Panc1 (cell line): ENCODE results near the gene ZNF653. TPM values are rescaled to one million over a fixed set of nuclear protein-coding genes. Genes with fewer than 3 reads are reported as not detected.

Experiments used
- ATAC-seq: fragments of 200-7000 bp; cut with Tn5 transposase; 2 replicates; pipeline ENCODE4 v1.9.1; 2020; ENCODE audit warnings: mild to moderate bottlenecking, moderate library complexity
- BruUV-seq: library from RNA; stranded (reverse); fragments of 400-500 nt; replicated peaks from 2 replicates; lab custom pipeline; 2021; lab: Mats Ljungman, UMichigan
- CTCF ChIA-PET: fragments of 300-600 bp; sonication (Branson Sonifier 250); formaldehyde crosslinking; loops from one replicate; lab custom pipeline; 2022; ENCODE audit warnings: antibody characterized with exemption; lab: Charles Lee
- POLR2A ChIA-PET: fragments of 300-600 bp; sonication (Branson Sonifier 250); formaldehyde crosslinking; loops from one replicate; lab custom pipeline; 2022; ENCODE audit warnings: antibody characterized with exemption; lab: Charles Lee
- DNase-seq: peaks from one replicate; pipeline ENCODE4 v3.0.0-alpha.2; 2010; ENCODE audit warnings: low read depth, low spot score
- H3K27ac ChIP-seq: 2 replicates; pipeline ENCODE4 v1.5.1; 2011; ENCODE audit warnings: mild to moderate bottlenecking, low read length, inconsistent platforms
- H3K27me3 ChIP-seq: fragments of 200-500 bp; sonication (Bioruptor generic); 2 replicates; pipeline ENCODE4 v1.6.0; 2014; ENCODE audit warnings: low read length, inconsistent platforms; ENCODE audit not compliant: control insufficient read depth, insufficient read depth
- H3K36me3 ChIP-seq: fragments of 200-500 bp; sonication (Bioruptor generic); 2 replicates; pipeline ENCODE4 v1.5.1; 2014; ENCODE audit warnings: inconsistent platforms, mild to moderate bottlenecking, low read length, moderate library complexity; ENCODE audit not compliant: control insufficient read depth, insufficient read depth
- H3K4me1 ChIP-seq: 2 replicates; pipeline ENCODE4 v1.5.1; 2011; ENCODE audit warnings: inconsistent platforms, mild to moderate bottlenecking, low read length, moderate library complexity; ENCODE audit not compliant: control insufficient read depth, insufficient read depth
- H3K4me3 ChIP-seq, 2 experiments: 2 replicates each; pipeline ENCODE4 v1.5.1; 2011 to 2012; ENCODE audit warnings: low read depth in 2 of 2, low read length in 2 of 2, mild to moderate bottlenecking in 2 of 2, inconsistent platforms in 1 of 2, moderate library complexity in 1 of 2
- H3K9me3 ChIP-seq: fragments of 200-500 bp; sonication (Bioruptor generic); 2 replicates; pipeline ENCODE4 v1.5.1; 2014; ENCODE audit warnings: low read depth, mild to moderate bottlenecking, inconsistent platforms, low read length, moderate library complexity; ENCODE audit not compliant: control insufficient read depth, insufficient read depth
- POLR2AphosphoS5 ChIP-seq: IDR thresholded peaks from 2 replicates; pipeline ENCODE4 v1.6.1; 2012; ENCODE audit warnings: mild to moderate bottlenecking, low read depth, low read length, moderate library complexity
- SIN3A ChIP-seq: IDR thresholded peaks from 2 replicates; pipeline ENCODE4 v1.6.1; 2012; ENCODE audit warnings: low read depth, mild to moderate bottlenecking, low read length, moderate library complexity, borderline replicate concordance; ENCODE audit not compliant: insufficient read depth
- TCF7L2 ChIP-seq: IDR thresholded peaks from 2 replicates; pipeline ENCODE4 v1.6.1; 2011; ENCODE audit warnings: mild to moderate bottlenecking, low read depth, low read length, inconsistent platforms
- in situ Hi-C: cut with HindIII; loops from 2 replicates; pipeline ENCODE4 v1.10.0; 2016; ENCODE audit warnings: low sequenced_read_pairs, low pct_unique_long_range_greater_than_20kb
- intact Hi-C: fragments of 100-400 bp; cut with micrococcal nuclease; formaldehyde crosslinking; loops from one replicate; pipeline ENCODE4 v1.10.0; 2022; ENCODE audit not compliant: unreplicated experiment
- total RNA-seq: library from RNA; stranded (reverse); gene quantifications from one replicate; pipeline ENCODE4 v1.2.1, GENCODE V29; 2021; ENCODE audit not compliant: unreplicated experiment
- TF ChIP-seq, protein P1 (sequence below), 2 experiments: IDR thresholded peaks; 2 replicates each; pipeline ENCODE4 v1.6.1; 2011 to 2012; ENCODE audit warnings: low read depth in 2 of 2, control low read depth in 1 of 2, low read length in 1 of 2, mild to moderate bottlenecking in 1 of 2, moderate library complexity in 1 of 2; ENCODE audit not compliant: insufficient read depth in 1 of 2
- TF ChIP-seq, protein P2 (sequence below): fragments of 450-650 bp; IDR thresholded peaks from 2 replicates; pipeline ENCODE4 v1.5.1; 2017; ENCODE audit warnings: mild to moderate bottlenecking

The ZNF653 gene
- total RNA-seq, 1 experiment from 2014 or later = 10.4 TPM

DNA sequence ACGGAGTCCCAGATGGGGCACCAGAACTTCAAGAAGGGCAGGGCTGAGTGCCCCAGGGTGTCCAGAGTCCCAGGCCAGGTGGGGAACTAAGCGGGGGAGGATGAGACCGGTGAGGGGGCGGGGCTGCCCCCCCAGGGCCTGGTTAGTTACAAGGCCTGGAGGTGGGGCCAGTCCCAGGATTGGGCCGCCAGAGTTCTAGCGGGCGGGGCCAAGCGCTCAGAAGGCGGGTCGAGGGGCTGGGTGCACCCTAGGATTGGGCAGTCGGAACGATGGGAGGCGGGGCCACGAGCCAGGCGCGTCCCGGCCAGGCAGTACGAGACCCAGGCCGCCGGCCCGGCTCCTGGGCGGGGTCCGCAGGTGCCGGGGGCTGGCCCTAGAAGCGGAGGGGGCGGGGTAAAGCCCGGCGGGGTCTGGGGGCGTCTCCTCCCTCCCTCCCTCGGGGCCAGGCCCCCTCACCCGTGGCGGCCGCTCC is 571 bp downstream of the ZNF653 start:
- Histone ChIP-seq H3K27ac (peak overlapping the region; percentile 83), H3K9me3 (no peaks in the 10 kb centered on the region), H3K27me3 (no peaks in the 10 kb centered on the region), H3K36me3 (no peaks in the 10 kb centered on the region), H3K4me1 (peaks cover 3% of the 10 kb centered on the region; the same call in 1 of the 2 replicates), H3K4me3 (peak overlapping the region; percentile 58 to 81)
- DNase-seq (peak; percentile 57), ATAC-seq (peak; percentile 97)
- CTCF ChIA-PET = no interaction called here
- POLR2A ChIA-PET = no interaction called here
- in situ Hi-C loops = no loop called here
- TF ChIP-seq SIN3A = no peak
- TF ChIP-seq POLR2AphosphoS5 = no peak
- TF ChIP-seq, protein P1, sequence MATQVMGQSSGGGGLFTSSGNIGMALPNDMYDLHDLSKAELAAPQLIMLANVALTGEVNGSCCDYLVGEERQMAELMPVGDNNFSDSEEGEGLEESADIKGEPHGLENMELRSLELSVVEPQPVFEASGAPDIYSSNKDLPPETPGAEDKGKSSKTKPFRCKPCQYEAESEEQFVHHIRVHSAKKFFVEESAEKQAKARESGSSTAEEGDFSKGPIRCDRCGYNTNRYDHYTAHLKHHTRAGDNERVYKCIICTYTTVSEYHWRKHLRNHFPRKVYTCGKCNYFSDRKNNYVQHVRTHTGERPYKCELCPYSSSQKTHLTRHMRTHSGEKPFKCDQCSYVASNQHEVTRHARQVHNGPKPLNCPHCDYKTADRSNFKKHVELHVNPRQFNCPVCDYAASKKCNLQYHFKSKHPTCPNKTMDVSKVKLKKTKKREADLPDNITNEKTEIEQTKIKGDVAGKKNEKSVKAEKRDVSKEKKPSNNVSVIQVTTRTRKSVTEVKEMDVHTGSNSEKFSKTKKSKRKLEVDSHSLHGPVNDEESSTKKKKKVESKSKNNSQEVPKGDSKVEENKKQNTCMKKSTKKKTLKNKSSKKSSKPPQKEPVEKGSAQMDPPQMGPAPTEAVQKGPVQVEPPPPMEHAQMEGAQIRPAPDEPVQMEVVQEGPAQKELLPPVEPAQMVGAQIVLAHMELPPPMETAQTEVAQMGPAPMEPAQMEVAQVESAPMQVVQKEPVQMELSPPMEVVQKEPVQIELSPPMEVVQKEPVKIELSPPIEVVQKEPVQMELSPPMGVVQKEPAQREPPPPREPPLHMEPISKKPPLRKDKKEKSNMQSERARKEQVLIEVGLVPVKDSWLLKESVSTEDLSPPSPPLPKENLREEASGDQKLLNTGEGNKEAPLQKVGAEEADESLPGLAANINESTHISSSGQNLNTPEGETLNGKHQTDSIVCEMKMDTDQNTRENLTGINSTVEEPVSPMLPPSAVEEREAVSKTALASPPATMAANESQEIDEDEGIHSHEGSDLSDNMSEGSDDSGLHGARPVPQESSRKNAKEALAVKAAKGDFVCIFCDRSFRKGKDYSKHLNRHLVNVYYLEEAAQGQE (IDR thresholded peaks at IDR 0.05; ENCODE audit: insufficient read depth in 1 of 2, low read depth in 2 of 2, low read length in 1 of 2) = no peak
- TF ChIP-seq, protein P2, sequence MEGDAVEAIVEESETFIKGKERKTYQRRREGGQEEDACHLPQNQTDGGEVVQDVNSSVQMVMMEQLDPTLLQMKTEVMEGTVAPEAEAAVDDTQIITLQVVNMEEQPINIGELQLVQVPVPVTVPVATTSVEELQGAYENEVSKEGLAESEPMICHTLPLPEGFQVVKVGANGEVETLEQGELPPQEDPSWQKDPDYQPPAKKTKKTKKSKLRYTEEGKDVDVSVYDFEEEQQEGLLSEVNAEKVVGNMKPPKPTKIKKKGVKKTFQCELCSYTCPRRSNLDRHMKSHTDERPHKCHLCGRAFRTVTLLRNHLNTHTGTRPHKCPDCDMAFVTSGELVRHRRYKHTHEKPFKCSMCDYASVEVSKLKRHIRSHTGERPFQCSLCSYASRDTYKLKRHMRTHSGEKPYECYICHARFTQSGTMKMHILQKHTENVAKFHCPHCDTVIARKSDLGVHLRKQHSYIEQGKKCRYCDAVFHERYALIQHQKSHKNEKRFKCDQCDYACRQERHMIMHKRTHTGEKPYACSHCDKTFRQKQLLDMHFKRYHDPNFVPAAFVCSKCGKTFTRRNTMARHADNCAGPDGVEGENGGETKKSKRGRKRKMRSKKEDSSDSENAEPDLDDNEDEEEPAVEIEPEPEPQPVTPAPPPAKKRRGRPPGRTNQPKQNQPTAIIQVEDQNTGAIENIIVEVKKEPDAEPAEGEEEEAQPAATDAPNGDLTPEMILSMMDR = no peak
- TF ChIP-seq TCF7L2 = no peak
- intact Hi-C loops = no loop called here
- BruUV-seq = no TSS peak

DNA sequence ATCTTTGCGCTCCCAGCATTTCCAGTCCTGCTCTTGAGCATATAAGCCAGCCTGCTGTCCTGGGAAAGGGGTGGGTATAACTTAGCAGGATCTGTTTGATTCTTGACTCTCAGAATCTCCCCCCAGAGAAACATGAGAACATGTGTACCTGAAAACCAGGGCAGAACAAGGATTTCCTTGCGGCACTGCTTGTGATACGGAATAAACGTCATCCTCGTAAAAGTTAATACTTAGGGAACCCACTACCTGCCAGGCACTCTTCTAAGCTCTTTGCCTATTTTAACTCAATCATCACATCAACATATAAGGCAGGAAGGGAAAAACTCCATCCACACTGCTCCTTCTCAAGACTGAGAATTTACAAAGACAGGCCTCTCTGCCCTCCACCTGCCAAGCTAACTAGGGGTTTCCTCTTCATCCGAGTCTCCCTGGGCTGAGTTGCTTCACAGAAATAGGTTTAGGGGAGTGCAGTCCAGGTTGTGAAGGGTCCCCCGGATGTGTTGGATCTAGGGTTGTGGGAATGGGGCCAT is 1.1 kb downstream of the ZNF653 start:
- in situ Hi-C loops (no loop called here), intact Hi-C loops (no loop called here)
- Histone ChIP-seq H3K27me3 (no peaks in the 10 kb centered on the region), H3K36me3 (no peaks in the 10 kb centered on the region), H3K27ac (peak overlapping the region; percentile 83), H3K9me3 (no peaks in the 10 kb centered on the region), H3K4me1 (peaks cover 3% of the 10 kb centered on the region; the same call in 1 of the 2 replicates), H3K4me3 (peak overlapping the region; percentile 58 to 81)
- ChIA-PET POLR2A (no interaction called here), CTCF (no interaction called here)
- ATAC-seq (no peak), DNase-seq (no peak)
- TF ChIP-seq TCF7L2 (no peak), SIN3A (no peak)
- no TSS peak for BruUV-seq

DNA sequence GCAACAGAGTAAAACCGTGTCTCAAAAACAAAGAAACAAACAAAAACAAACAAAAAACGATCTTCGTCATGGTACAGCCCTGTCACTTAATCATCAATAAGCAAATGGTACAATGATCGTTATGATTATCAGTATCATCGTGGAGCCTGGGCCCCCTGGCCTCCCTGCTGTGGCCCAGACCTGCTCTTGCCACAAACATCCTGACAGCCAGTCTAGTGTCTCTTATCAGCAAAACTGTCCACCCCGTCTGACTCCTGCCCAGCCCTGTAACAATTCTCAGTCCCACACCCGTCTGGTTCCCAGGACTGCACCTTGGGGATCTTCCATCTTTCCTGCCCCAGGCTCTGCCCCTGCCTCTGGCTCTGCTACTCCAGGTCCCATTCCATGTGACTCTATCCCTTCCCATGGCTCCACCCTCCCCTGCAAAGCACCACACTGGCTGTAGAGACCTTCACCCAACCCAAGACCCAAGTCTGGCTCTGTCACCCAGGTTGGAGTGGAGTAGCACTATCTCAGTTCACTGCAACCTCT is 5.7 kb downstream of the ZNF653 start:
- H3K4me3 ChIP-seq = no peak overlapping the region
- no peaks in the 10 kb centered on the region for H3K36me3 ChIP-seq
- BruUV-seq = no TSS peak
- DNase-seq = no peak
- no peaks in the 10 kb centered on the region for H3K9me3 ChIP-seq
- TF ChIP-seq POLR2AphosphoS5 = no peak
- no peak for TF ChIP-seq TCF7L2
- TF ChIP-seq, protein P2 = no peak
- TF ChIP-seq SIN3A = no peak
- TF ChIP-seq, protein P1 (IDR thresholded peaks at IDR 0.05; ENCODE audit: insufficient read depth in 1 of 2, low read depth in 2 of 2, low read length in 1 of 2) = no peak
- POLR2A ChIA-PET = no interaction called here
- ATAC-seq = no peak
- CTCF ChIA-PET = no interaction called here
- H3K27ac ChIP-seq = no peak overlapping the region
- in situ Hi-C loops (no loop called here), intact Hi-C loops (no loop called here)
- peaks cover 3% of the 10 kb centered on the region; the same call in 1 of the 2 replicates for H3K4me1 ChIP-seq
- no peaks in the 10 kb centered on the region for H3K27me3 ChIP-seq
